Left renal cortex interstitium (tissue), 4 donors: ENCODE measurements around the gene PILRA. TPM values are rescaled to one million over a fixed set of nuclear protein-coding genes. Genes with fewer than 3 reads are reported as not detected.
"Not testable (repeated sequence)": the region's sequence is repeated elsewhere in the genome, so short reads cannot be mapped to it uniquely, and the experiment has no call there.

ENCODE experiments used
- DNase-seq, 4 donors: peaks; one replicate each; pipeline ENCODE4 v3.0.0-alpha.2; 2013; ENCODE audit warnings: low read depth in 4 of 4, low spot score in 2 of 4, missing footprints in 1 of 4
- polyA plus RNA-seq, 4 donors: library from polyadenylated mRNA; unstranded; fragments of 120-200 nt; gene quantifications; one replicate each; pipeline ENCODE4 v1.2.1, GENCODE V29; 2013; ENCODE audit not compliant: insufficient read length in 4 of 4

PILRA gene
- polyA plus RNA-seq, 4 donors, result 3.1 to 8.7 (median 5.8) TPM

DNA sequence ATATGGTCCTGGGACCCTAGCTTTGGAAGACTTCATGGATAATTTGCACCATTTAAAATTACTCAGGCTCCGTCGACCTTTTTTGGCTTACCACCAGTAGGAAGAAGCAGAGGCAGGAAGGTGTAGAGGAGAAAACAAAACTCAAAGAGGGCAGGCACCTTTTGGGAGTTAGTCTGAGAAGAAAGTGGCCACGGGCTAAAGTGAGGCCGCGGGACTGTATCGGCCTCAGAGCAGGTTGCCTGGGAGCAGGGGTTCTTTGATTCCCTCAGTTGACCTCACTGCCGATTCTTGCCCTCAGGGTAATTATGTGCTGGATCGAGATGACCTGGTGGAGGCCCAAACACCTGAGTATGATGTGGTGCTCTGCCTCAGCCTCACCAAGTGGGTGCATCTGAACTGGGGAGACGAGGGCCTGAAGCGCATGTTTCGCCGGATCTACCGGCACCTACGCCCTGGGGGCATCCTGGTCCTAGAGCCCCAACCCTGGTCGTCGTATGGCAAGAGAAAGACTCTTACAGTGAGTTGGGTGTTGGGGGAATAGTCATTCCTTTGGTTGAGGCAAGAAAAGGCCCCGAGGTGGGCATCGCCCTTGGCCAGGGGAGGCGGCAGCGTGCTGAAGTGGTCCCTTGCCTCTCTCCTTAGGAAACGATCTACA is 59.5 kb downstream of the PILRA start:
- no peak for DNase-seq

DNA sequence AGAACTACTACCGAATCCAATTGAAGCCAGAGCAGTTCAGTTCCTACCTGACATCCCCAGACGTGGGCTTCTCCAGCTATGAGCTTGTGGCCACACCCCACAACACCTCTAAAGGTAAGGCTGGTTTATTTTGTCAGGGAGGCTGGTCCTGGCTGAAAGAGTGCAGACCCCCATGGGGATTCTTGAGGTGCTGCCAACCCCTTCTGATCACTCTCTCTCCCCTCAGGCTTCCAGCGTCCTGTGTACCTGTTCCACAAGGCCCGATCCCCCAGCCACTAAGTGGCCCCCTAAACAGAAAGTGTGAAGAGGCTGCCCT is 59.9 kb downstream of the PILRA start:
- DNase-seq, result no peak

DNA sequence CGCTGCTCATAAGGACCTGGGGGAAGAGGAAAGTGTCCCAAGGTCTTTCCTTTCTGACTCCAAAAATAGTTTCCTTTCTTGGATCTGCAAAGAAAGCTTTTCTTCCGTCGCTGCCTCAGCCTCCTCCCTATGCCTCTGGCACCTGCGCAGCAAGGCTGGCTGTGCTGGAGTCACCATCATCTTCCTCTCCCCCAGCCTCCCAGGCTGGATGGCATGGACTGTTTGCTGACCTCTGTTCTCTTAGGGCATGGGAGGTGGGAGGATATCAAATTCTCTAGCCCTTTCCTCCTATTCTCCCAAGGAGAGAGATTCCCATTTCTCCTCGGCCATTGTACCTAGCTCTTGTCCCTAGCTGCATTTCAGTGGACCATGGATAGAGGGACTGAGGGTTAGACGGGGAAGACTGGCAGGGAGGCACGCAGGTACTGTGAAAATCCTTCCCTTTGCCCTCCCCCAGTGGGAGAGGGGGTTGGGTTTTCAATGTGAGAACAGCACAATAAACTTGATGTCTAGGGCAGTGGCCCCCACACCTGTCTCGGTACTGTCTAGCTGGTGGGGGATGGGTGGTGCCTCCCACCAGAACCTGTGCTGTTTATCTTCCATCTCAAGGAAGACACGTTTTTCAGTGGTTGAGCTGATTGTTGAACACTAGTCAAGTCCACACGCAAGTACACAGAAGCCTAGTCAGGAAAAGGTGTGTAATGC is 60.5 kb downstream of the PILRA start:
- no peak for DNase-seq

DNA sequence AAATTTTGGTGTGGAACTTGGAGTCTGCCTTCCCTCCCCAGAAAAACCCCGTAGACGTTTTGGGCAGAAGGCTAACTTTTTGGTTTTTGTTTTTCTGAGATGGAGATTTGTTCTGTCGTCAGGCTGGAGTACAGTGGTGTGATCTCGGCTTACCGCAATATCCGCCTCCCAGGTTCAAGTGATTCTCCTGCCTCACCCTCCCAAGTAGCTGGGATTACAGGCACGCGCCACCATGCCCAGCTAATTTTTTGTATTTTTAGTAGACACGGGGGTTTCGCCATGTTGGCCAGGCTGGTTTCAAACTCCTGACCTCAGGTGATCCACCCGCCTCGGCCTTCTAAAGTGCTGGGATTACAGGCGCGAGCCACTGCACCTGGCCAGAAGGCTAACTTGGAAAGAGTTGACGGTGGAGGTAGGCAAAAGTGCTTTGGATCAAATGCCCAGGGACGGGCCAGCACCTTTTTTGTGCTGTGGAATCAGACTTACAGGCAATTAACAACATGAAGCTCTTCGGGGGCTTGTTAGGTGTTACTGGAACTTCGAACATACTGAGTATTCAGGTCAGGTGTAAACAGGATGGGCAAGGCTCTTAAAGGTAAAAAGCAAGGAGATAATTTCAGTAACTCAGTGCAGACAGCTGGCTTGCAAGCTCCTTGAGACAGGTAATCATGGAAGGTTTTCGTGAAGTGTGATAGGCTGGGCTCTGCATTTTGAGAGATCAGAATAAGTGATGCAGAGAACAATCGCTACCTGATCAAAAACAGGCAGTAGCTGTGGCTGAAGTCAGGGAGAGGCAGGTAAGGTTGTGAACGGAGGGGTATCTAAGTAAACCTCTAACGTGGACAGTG is 61.2 kb downstream of the PILRA start:
- DNase-seq, result no peak

DNA sequence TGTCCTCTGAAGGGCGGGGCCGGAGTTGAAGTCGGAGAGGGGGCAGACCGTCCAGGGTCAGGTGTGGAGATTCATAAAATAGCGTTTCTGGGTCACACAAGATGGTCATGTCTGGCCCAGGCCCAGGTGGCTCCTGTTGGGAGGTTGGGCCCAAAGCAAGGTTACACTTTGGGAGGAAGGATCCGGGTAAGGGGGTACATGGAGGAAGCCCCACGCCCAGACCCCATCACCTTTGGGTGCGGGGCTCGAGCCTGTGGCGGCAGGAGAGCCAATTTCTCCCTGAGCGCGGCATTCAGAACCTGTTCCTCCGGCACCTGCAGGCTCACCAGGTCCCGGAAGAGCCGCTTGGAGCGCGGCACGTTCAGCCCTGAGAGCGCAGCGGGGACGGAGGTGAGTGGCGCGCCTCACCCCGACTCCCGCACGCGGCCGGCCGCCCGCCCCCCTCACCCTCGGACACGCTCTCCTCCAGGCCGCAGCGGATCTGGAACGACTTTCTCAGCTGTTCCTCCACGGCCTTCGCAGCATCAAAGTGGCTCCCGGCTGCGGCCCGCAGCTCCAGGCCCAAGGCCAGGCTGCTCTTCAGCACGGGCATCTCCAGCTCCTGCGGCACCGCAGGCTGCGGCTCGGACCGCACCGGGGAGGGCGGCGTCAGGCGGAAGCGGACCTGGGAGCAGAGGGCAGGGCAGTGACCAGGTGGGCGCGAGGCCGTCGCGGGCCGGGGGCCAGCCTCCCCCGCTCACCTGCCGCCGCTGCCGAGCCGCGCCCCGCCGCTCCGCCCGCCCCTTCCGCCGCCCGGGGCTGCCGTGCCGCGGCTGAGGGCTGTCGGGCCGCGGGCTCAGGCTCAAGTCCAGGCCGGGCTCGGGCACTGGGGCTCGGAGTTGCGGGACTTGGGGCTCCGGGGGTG is 62.4 kb downstream of the PILRA start:
- DNase-seq, result no peak

DNA sequence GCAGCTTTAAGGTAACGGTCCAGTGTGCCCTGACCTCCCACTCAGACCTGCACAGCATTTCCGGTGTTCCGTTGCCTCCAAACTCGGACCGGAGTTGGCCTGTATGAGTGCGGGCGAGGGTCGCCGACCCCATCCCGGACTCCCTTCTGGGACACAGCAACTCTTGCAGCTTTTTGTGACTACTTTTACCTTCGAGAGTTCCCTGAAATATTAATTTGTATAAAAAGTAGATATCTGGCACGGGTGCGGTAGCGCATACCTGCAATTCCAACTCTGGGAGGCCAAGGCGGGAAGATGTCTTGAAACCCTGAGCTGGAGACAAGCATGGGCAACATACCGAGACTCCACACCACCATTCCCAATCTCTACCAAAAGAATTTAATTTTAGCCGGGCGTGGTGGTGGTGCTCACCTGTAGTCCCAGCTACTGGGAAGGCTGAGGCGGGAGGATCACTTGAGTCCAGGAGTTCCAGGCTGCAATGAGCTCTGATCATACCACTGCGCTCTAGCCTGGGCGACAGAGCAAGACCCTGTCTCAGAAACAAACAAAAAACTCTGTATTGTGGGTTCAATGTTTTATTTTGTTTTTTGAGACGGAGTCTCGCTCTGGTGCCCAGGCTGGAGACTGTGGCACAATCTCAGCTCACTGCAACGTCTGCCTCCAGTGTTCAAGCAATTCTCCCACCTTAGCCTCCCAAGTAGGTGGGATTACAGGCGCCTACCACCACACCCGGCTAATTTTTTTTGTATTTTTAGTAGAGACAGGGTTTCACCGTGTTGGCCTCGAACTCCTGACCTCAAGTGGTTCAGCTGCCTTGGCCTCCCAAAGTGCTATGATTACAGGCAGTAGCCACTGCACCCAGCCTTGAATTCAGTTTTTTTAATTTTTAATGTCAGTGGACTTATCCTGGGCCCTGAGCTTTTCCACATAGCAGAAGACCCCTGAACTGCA is 64.1 kb downstream of the PILRA start:
- DNase-seq, result no peak

DNA sequence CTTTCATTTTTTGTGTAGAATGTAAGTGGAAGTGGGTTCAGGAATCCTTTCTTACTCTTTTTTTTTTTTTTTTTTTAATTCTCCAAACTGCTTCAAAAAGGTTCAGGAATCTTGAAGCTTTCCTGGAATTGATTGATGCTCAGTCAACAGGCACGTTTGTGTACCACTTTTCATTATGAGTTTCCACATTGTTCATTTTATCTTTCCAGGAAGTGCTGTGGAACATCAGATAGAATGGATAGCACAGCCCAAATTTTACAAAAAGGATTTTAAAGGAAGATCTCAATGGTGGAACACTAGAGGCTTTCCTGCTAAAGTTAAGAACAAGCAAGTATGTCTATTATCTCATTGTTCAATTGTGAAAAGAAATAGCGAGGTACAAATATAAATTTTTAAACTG is 64.9 kb downstream of the PILRA start:
- no peak for DNase-seq

DNA sequence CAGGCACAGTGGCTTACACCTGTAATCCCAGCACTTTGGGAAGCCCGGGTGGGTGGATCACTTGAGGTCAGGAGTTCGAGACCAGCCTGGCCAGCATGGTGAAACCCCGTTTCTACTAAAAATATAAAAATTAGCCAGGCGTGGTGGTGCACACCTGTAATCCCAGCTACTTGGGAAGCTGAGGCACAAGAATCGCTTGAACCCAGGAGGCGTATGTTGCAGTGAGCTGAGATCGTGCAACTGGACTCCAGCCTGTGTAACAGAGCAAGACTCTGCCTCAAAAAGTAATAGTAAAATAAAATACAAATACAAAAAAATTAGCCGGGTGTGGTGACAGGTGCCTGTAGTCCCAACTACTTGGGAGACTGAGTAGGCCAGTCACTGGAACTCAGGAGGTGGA is 65.4 kb downstream of the PILRA start:
- not testable (repeated sequence) for DNase-seq

DNA sequence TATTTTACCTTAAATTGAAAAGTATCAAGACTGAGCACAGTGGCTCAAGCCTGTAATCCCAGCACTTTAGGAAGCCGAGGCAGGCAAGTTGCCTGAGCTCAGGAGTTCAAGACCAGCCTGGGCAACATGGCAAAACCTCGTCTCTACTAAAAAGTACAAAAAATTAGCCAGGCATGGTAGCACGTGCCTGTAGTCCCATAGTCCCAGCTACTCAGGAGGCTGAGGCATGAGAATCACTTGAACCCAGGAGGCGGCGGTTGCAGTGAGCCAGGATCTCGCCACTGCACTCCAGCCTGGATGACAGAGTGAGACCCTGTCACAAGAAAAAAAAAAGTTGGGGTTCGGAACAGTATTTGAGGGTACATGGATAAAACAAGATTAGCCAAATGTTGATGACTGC is 66.0 kb downstream of the PILRA start:
- not testable (repeated sequence) for DNase-seq

DNA sequence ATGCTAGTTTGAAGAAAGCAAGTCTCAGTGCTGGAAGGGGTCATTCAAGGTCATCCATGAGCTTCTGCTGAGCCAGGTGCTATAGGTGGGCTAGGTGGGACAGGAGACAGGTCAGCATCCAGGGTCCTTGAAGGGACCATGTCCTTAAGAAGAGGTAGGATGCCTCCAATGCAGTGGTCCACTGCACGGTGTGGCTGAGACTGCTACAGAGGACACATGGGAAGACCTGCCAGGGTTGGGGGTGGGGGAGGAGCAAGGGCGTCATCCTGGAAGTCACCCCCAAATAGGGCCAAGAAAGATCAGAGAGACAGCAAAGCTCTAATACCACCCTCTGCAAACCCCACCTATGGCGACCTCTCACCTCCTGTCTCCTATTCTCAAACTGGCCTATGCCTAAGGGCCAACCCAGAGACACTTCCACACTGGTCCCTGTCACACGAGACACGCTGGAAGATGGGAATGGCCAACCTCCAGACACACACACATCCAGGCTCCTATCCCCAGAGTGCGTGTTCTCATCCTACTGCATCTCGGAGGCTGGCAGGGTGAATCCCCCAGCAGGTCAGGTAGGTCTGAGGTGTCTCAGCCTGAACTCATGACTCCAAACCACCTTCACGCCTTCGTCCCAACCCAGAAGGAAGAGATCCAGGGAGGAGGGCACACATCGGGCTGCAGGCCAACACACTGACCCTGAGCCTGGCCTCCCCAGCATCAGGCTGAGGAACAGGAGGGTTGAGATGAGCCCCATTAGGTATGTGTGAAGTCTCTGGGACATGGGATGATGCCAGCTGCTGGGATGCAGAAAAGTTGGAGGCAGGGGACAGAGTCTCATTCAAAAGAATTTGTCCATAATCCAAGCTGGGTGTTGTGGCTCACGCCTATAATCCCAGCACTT is 68.6 kb downstream of the PILRA start:
- no peak for DNase-seq

DNA sequence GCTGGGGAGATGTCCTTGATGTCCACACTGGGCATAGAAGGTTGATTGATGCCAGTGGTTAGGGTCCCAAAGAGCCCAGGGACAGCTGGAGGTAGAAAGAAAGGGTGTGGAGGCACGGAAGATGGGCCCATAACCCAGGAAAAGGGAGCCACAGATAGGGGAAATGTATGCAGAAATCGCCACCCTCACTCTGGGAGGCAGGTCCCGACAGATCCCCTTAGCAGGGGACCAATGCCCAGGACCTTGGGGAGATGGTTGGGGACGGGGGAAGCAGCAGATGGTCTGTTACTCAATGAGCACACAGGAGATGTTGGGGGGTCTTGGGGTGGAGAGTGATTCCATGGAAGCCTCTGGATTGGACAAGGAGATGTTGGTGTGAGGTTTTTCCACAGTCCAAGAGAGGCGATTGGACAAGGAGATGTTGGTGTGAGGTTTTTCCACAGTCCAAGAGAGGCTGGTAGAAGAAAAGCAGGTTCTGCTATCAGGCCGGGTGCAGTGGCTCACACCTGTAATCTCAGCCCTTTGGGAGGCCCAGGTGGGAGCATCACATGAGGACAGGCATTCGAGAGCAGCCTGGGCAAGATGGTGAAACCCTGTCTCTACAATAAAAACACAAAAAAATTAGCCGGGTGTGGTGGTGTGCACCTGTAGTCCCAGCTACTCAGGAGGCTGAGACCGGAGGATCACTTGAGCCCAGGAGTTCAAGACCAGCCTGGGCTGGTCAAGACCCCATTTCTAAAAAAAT is 70.0 kb downstream of the PILRA start:
- DNase-seq, result no peak

DNA sequence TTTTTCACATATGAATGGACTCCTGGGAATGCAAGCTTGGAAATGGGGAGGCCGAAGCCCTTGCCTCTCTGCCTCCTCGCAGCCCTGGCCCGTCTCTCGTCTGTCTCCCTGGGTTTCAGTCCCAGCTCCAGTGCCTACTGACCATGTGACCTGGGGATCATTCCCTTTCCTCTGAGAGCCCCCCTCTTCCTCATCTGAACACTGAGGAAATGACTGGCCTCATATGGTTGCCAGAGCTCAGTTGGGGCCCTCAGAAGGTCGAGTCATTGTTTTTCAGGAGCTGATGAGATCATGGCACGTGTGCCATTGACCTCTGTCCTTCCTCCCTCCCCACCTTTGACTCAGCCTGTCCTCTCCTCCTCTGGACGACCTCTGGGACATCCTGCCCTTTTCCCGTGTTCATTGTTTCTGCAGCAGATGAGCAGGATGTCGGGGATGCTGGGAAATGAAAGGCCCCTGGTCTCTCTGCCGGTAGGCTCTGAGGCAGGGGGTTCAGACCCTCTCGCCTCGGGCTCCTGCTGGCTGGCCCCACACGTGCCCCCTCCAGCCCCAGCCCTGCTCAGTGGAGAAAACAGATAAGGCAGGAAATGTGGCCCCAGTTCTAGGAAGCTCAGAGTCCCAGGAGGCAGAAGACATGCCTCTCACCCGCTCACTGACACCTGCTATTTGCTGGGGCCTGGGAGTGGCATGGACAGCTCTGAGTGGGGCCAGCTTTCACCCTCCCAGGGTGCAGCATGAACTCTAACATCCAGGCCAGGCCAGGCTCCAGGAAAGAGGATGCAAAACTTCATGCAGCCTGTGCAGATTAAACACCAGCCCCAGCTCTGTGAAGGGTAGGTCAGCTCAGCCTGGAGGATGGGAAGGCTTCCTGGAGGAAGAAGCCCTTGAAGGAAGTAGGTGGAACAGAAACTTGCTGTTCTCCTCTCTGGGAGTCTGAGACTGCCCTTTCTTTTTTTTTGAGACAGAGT is 71.3 kb downstream of the PILRA start:
- no peak for DNase-seq

DNA sequence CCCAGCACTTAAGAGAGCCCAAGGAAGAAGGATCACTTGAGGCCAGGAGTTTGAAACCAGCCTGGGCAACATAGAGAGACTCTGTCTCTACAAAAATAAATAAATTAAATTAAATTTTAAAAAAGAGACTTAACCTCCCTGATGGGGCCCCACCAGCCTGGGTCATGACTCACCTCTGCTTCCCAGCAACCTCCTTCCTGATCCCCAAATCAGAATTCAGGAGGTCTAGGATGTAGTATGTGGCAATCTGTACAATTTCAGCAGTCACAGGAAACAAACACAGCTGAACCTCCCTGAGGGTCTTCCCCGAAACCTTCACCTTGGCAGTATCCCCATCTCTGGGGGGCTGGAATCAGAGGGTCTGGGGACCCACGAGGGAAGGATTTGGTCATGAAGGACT is 72.8 kb downstream of the PILRA start:
- DNase-seq, result no peak

DNA sequence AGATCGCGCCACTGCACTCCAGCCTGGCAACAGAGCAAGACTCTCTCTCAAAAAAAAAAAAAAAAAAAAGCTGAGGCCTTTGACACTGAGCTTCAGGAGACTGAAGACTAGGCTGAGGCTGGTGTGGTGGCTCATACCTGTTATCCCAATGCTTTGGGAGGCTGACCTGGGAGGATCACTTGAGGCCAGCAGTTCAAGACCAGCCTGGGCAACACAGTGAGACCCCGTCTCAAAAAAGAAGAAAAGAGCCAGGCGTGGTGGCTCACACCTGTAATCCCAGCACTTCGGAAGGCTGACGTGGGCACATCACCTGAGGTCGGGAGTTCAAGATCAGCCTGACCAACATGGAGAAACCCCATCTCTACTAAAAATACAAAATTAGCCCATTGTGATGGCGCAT is 74.1 kb downstream of the PILRA start:
- DNase-seq, result not testable (repeated sequence)

DNA sequence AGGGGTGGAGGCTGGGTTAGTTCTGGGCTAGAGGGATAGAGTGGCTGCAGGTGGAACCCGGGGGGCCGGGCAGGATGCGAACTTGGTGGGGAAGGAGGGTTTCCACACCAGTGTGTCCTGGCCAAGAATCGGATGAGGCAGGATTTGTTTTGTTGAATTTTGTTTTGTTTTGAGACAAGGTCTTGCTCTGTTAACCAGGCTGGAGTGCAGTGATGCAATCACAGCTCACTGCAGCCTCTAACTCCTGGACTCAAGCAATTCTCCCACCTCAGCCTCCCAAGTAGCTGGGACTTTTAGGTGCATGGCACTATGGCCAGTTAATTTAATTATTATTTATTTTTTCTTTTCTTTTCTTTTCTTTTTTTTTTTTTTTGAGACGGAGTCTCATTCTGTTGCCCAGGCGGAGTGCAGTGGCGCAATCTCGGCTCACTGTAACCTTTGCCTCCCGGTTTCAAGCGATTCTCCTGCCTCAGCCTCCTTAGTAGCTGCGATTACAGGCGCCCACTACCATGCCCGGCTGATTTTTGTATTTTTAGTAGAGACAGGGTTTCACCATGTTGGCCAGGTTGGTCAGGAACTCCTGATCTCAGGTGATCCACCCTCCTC is 76.0 kb downstream of the PILRA start:
- DNase-seq, result no peak
